IMR-90 (cell line): ENCODE results near the gene MLKL. TPM values are rescaled to one million over a fixed set of nuclear protein-coding genes. Genes with fewer than 3 reads are reported as not detected.

ENCODE experiments used
- ATAC-seq: fragments of 200-7000 bp; cut with Tn5 transposase; 2 replicates; pipeline ENCODE4 v1.9.1; 2020; ENCODE audit warnings: low read depth, mild to moderate bottlenecking, moderate library complexity
- BruUV-seq: library from RNA; stranded (reverse); fragments of 400-500 nt; replicated peaks from 2 replicates; lab custom pipeline; 2021; lab: Mats Ljungman, UMichigan
- CTCF ChIA-PET: fragments of 300-600 bp; formaldehyde crosslinking; extraction: SDS; loops from one replicate; lab custom pipeline; 2021; ENCODE audit warnings: antibody characterized with exemption; lab: Yijun Ruan, JAX
- POLR2A ChIA-PET: fragments of 300-600 bp; sonication (Branson Sonifier 250); formaldehyde crosslinking; loops from one replicate; lab custom pipeline; 2022; ENCODE audit warnings: antibody characterized with exemption; ENCODE audit not compliant: unreplicated experiment; lab: Charles Lee
- DNase-seq: peaks from one replicate; pipeline ENCODE4 v3.0.0; 2013
- H2AFZ ChIP-seq: replicated peaks from 2 replicates; pipeline ENCODE3; 2013; ENCODE audit warnings: low read length, mild to moderate bottlenecking; ENCODE audit not compliant: poor library complexity
- H2AK5ac ChIP-seq: 2 replicates; pipeline ENCODE4 v1.6.1; 2013; ENCODE audit warnings: low read depth, low read length, inconsistent platforms
- H2AK9ac ChIP-seq: replicated peaks from 2 replicates; pipeline ENCODE3; 2013; ENCODE audit warnings: mild to moderate bottlenecking, low read depth, low read length, moderate library complexity; ENCODE audit not compliant: poor library complexity
- H2BK120ac ChIP-seq: 2 replicates; pipeline ENCODE4 v1.6.1; 2013; ENCODE audit warnings: low read depth, low read length, inconsistent platforms
- H2BK15ac ChIP-seq: 3 replicates; pipeline ENCODE4 v1.6.1; 2013; ENCODE audit warnings: low read depth, low read length, inconsistent platforms
- H2BK20ac ChIP-seq: 2 replicates; pipeline ENCODE4 v1.6.1; 2013; ENCODE audit warnings: low read depth, mild to moderate bottlenecking, inconsistent platforms, low read length, moderate library complexity
- H2BK5ac ChIP-seq: 2 replicates; pipeline ENCODE4 v1.6.1; 2013; ENCODE audit warnings: mild to moderate bottlenecking, low read depth, low read length, inconsistent platforms; ENCODE audit not compliant: poor library complexity, severe bottlenecking
- H3K14ac ChIP-seq: replicated peaks from 2 replicates; pipeline ENCODE4 v1.6.1; 2013; ENCODE audit warnings: low read depth, low read length, inconsistent platforms
- H3K18ac ChIP-seq: 2 replicates; pipeline ENCODE4 v1.6.1; 2013; ENCODE audit warnings: low read depth, low read length, control low read depth
- H3K23ac ChIP-seq: 2 replicates; pipeline ENCODE4 v1.6.1; 2013; ENCODE audit warnings: low read depth, low read length, inconsistent platforms
- H3K27ac ChIP-seq: 2 replicates; pipeline ENCODE4 v1.5.1; 2013; ENCODE audit warnings: mild to moderate bottlenecking, control low read depth, low read length; ENCODE audit not compliant: insufficient read depth
- H3K27me3 ChIP-seq: 2 replicates; pipeline ENCODE4 v1.6.1; 2013; ENCODE audit warnings: low read length; ENCODE audit not compliant: control insufficient read depth, insufficient read depth
- H3K36me3 ChIP-seq: 2 replicates; pipeline ENCODE4 v1.6.1; 2013; ENCODE audit warnings: low read length, mixed read lengths; ENCODE audit not compliant: control insufficient read depth, insufficient read depth
- H3K4ac ChIP-seq: 2 replicates; pipeline ENCODE4 v1.6.1; 2013; ENCODE audit warnings: low read depth, low read length, inconsistent platforms
- H3K4me1 ChIP-seq: 2 replicates; pipeline ENCODE4 v1.6.1; 2013; ENCODE audit warnings: low read length, mixed read lengths; ENCODE audit not compliant: control insufficient read depth, insufficient read depth
- H3K4me2 ChIP-seq: 2 replicates; pipeline ENCODE4 v1.6.1; 2013; ENCODE audit warnings: low read depth, mild to moderate bottlenecking, control low read depth, low read length, moderate library complexity
- H3K4me3 ChIP-seq: 2 replicates; pipeline ENCODE4 v1.5.1; 2013; ENCODE audit warnings: low read depth, mild to moderate bottlenecking, control low read depth, low read length, moderate library complexity; ENCODE audit not compliant: insufficient read depth
- H3K56ac ChIP-seq: 2 replicates; pipeline ENCODE4 v1.6.1; 2013; ENCODE audit warnings: low read length, inconsistent platforms; ENCODE audit not compliant: insufficient read depth; ENCODE audit errors: extremely low read depth
- H3K79me1 ChIP-seq, 2 experiments: 2 replicates each; pipeline ENCODE4 v1.6.1; 2013; ENCODE audit warnings: low read length in 2 of 2, inconsistent platforms in 1 of 2, low read depth in 1 of 2
- H3K9ac ChIP-seq: 2 replicates; pipeline ENCODE4 v1.6.1; 2013; ENCODE audit warnings: low read depth, low read length, control low read depth
- H3K9me1 ChIP-seq: 2 replicates; pipeline ENCODE4 v1.6.1; 2013; ENCODE audit warnings: low read length, inconsistent platforms; ENCODE audit not compliant: insufficient read depth
- H3K9me3 ChIP-seq: 2 replicates; pipeline ENCODE4 v1.6.1; 2013; ENCODE audit warnings: low read length; ENCODE audit not compliant: control insufficient read depth, insufficient read depth
- H4K20me1 ChIP-seq: 2 replicates; pipeline ENCODE4 v1.6.1; 2013; ENCODE audit warnings: low read length, inconsistent platforms; ENCODE audit not compliant: insufficient read depth
- H4K5ac ChIP-seq: 2 replicates; pipeline ENCODE4 v1.6.1; 2013; ENCODE audit warnings: mild to moderate bottlenecking, low read depth, low read length, control low read depth
- H4K8ac ChIP-seq, 2 experiments: 2 replicates each; pipeline ENCODE4 v1.6.1; 2013; ENCODE audit warnings: low read depth in 2 of 2, low read length in 2 of 2, control low read depth in 1 of 2, inconsistent platforms in 1 of 2
- H4K91ac ChIP-seq: 2 replicates; pipeline ENCODE4 v1.6.1; 2013; ENCODE audit warnings: low read depth, low read length, inconsistent platforms; ENCODE audit not compliant: insufficient read depth
- BHLHE40 ChIP-seq: fragments of 150-350 bp; IDR thresholded peaks from 2 replicates; pipeline ENCODE4 v1.6.1; 2016; ENCODE audit warnings: mild to moderate bottlenecking, low read depth, low read length
- CEBPB ChIP-seq: IDR thresholded peaks from 2 replicates; pipeline ENCODE4 v1.6.1; 2012; ENCODE audit warnings: low read depth, low read length, improper control_type of control experiment
- CHD1 ChIP-seq: IDR thresholded peaks from 2 replicates; pipeline ENCODE4 v1.6.1; 2012; ENCODE audit warnings: low read depth, low read length, improper control_type of control experiment
- CTCF ChIP-seq: conservative IDR thresholded peaks from 2 replicates; pipeline ENCODE4 v1.5.1; 2012; ENCODE audit warnings: mild to moderate bottlenecking, low read depth, low read length, improper control_type of control experiment
- ELK1 ChIP-seq: fragments of 150-350 bp; IDR thresholded peaks from 2 replicates; pipeline ENCODE4 v1.6.1; 2016; ENCODE audit warnings: low read depth, mild to moderate bottlenecking, low read length, moderate library complexity, borderline replicate concordance
- FOS ChIP-seq: fragments of 150-350 bp; IDR thresholded peaks from 2 replicates; pipeline ENCODE4 v1.6.1; 2016; ENCODE audit warnings: low read depth, low read length
- MAFK ChIP-seq: IDR thresholded peaks from 2 replicates; pipeline ENCODE4 v1.6.1; 2012; ENCODE audit warnings: low read depth, low read length, improper control_type of control experiment
- MAZ ChIP-seq: IDR thresholded peaks from 2 replicates; pipeline ENCODE4 v1.6.1; 2012; ENCODE audit warnings: low read depth, mild to moderate bottlenecking, low read length, improper control_type of control experiment, moderate library complexity, borderline replicate concordance
- MXI1 ChIP-seq: IDR thresholded peaks from 2 replicates; pipeline ENCODE4 v1.6.1; 2012; ENCODE audit warnings: low read depth, mild to moderate bottlenecking, low read length, moderate library complexity, borderline replicate concordance
- NFE2L2 ChIP-seq: fragments of 150-350 bp; IDR thresholded peaks from 2 replicates; pipeline ENCODE4 v1.6.1; 2016; ENCODE audit warnings: low read depth, mild to moderate bottlenecking, low read length
- POLR2A ChIP-seq: IDR thresholded peaks from 2 replicates; pipeline ENCODE4 v1.6.1; 2012; ENCODE audit warnings: mild to moderate bottlenecking, low read depth, low read length
- RAD21 ChIP-seq: IDR thresholded peaks from 2 replicates; pipeline ENCODE4 v1.6.1; 2012; ENCODE audit warnings: low read length, improper control_type of control experiment
- RCOR1 ChIP-seq: IDR thresholded peaks from 2 replicates; pipeline ENCODE4 v1.6.1; 2012; ENCODE audit warnings: mild to moderate bottlenecking, low read length, improper control_type of control experiment; ENCODE audit not compliant: insufficient replicate concordance
- RFX5 ChIP-seq: IDR thresholded peaks from 2 replicates; pipeline ENCODE4 v1.8.0; 2012; ENCODE audit warnings: low read depth, mild to moderate bottlenecking, low read length, moderate library complexity
- SMC3 ChIP-seq: fragments of 150-350 bp; IDR thresholded peaks from 2 replicates; pipeline ENCODE4 v1.6.1; 2016; ENCODE audit warnings: low read depth, mild to moderate bottlenecking, antibody characterized with exemption, low read length, moderate library complexity
- USF2 ChIP-seq: fragments of 150-350 bp; IDR thresholded peaks from 2 replicates; pipeline ENCODE4 v1.6.1; 2017; ENCODE audit warnings: mild to moderate bottlenecking, antibody characterized with exemption, low read length, low read depth
- WGBS, 2 experiments: methylation state at CpG; one replicate each; pipeline versions ENCODE4 v1.1.5 to v1.1.7; 2013; ENCODE audit warnings: missing lambda C conversion rate in 2 of 2; ENCODE audit not compliant: insufficient read length in 1 of 2; ENCODE audit errors: extremely low coverage in 2 of 2; 5-methylcytosine and 5-hydroxymethylcytosine counted together
- dilution Hi-C: fragments of 300-500 bp; cut with HindIII; formaldehyde crosslinking; loops from one replicate; pipeline ENCODE4 v1.14.3; 2018; ENCODE audit warnings: low sequenced_read_pairs; ENCODE audit not compliant: unreplicated experiment
- in situ Hi-C: fragments of 300-500 bp; cut with MboI; formaldehyde crosslinking; loops from 3 replicates; pipeline ENCODE4 v1.14.3; 2019; ENCODE audit warnings: low sequenced_read_pairs, inconsistent platforms, mixed read lengths
- intact Hi-C: fragments of 100-400 bp; cut with micrococcal nuclease; formaldehyde crosslinking; loops from 2 replicates; pipeline ENCODE4 v1.10.0; 2022
- polyA plus RNA-seq, 3 experiments: library from polyadenylated mRNA; depleted of rRNA; stranded (reverse); fragments of >200 nt; gene quantifications; 2 replicates each; pipeline ENCODE4 v1.2.3, GENCODE V29; 2012; ENCODE audit warnings: low replicate concordance in 1 of 3
- total RNA-seq: library from RNA; depleted of rRNA; stranded (reverse); fragments of >200 nt; gene quantifications from 2 replicates; pipeline ENCODE4 v1.2.3, GENCODE V29; 2012

The MLKL gene
- total and polyA plus RNA-seq, 2 of the 4 experiments (the other 2 are of a cell fraction), result 3.6 to 4.5 TPM

GRCh38 chr16:74731853-74732477 lies 31.3 kb upstream of the MLKL start:
- Histone ChIP-seq H3K4me3 (no peak overlapping the region), H3K23ac (no peak overlapping the region), H3K4ac (no peak overlapping the region), H3K27me3 (0 out of 2 replicates have a peak, but pooled peaks cover 3% of the 10 kb centered on the region), H2AK5ac (no peak overlapping the region), H3K36me3 (no peaks in the 10 kb centered on the region), H3K9ac (no peak overlapping the region), H3K56ac (no peak overlapping the region), H3K9me1 (peaks cover 3% of the 10 kb centered on the region; the same call in 1 of the 2 replicates), H2BK15ac (no peak overlapping the region), H3K4me1 (peaks cover 15% of the 10 kb centered on the region), H4K20me1 (no peaks in the 10 kb centered on the region), H3K18ac (no peak overlapping the region), H3K79me1 (no peaks in the 10 kb centered on the region), H2AFZ (no peak overlapping the region), H2BK120ac (no peak overlapping the region), H2AK9ac (no peak overlapping the region), H3K4me2 (no peak overlapping the region), H4K91ac (no peak overlapping the region), H3K9me3 (peaks cover 3% of the 10 kb centered on the region; the same call in 1 of the 2 replicates), H3K27ac (no peak overlapping the region), H4K5ac (no peak overlapping the region), H3K14ac (no peak overlapping the region), H2BK20ac (no peak overlapping the region), H4K8ac (no peak overlapping the region), H2BK5ac (no peak overlapping the region)
- no TSS peak for BruUV-seq
- CTCF ChIA-PET, result no interaction called here
- POLR2A ChIA-PET, result interaction anchor here (0.6 kb wide), 1 partner anchor 414 kb away, joined by 3 read pairs; no protein-coding TSS in a partner anchor
- intact Hi-C loops (no loop called here), in situ Hi-C loops (no loop called here), dilution Hi-C loops (no loop called here)
- WGBS, 2 experiments, result no CpG with 5 or more reads among the region's 8 CpGs
- ATAC-seq (no peak), DNase-seq (no peak)
- TF ChIP-seq SMC3, result no peak
- no peak for TF ChIP-seq RFX5
- TF ChIP-seq RCOR1, result no peak
- no peak for TF ChIP-seq CEBPB
- TF ChIP-seq MXI1, result no peak
- TF ChIP-seq BHLHE40, result no peak
- TF ChIP-seq MAZ, result no peak
- no peak for TF ChIP-seq USF2
- no peak for TF ChIP-seq FOS
- TF ChIP-seq POLR2A, result no peak
- TF ChIP-seq RAD21, result no peak
- TF ChIP-seq CHD1, result no peak
- TF ChIP-seq NFE2L2, result no peak
- no peak for TF ChIP-seq ELK1
- TF ChIP-seq CTCF, result no peak
- no peak for TF ChIP-seq MAFK
